Effector memory CD8-positive, alpha-beta T cell (primary cell): ENCODE results near the gene TMEM54.

Experiments
- ATAC-seq: fragments of 150-1000 bp; cut with Tn5 transposase; replicated peaks from 2 replicates; pipeline ENCODE4 v1.10.0; 2021; ENCODE audit warnings: mild to moderate bottlenecking, moderate library complexity
- DNase-seq, 3 experiments: peaks; one replicate each; pipeline ENCODE4 v3.0.0; 2021
- H3K27ac Mint-ChIP-seq, 2 donors: one replicate each; pipeline ENCODE4 v1.8.0; 2022; ENCODE audit warnings: mild to moderate bottlenecking in 2 of 2, mixed read lengths in 2 of 2, moderate library complexity in 2 of 2
- H3K27me3 Mint-ChIP-seq, 2 donors: one replicate each; pipeline ENCODE4 v1.8.0; 2022; ENCODE audit warnings: mixed read lengths in 2 of 2
- H3K36me3 Mint-ChIP-seq: one replicate; pipeline ENCODE4 v1.8.0; 2022; ENCODE audit warnings: mild to moderate bottlenecking, moderate library complexity, mixed read lengths; ENCODE audit not compliant: insufficient read depth
- H3K4me1 Mint-ChIP-seq, 2 donors: one replicate each; pipeline ENCODE4 v1.8.0; 2022; ENCODE audit warnings: low read depth in 2 of 2, mixed read lengths in 2 of 2
- H3K4me3 Mint-ChIP-seq, 2 donors: one replicate each; pipeline ENCODE4 v1.8.0; 2022; ENCODE audit warnings: mild to moderate bottlenecking in 2 of 2, mixed read lengths in 2 of 2, moderate library complexity in 2 of 2
- H3K9me3 Mint-ChIP-seq, 2 donors: one replicate each; pipeline ENCODE4 v1.8.0; 2022; ENCODE audit warnings: mixed read lengths in 2 of 2

The TMEM54 gene

DNA sequence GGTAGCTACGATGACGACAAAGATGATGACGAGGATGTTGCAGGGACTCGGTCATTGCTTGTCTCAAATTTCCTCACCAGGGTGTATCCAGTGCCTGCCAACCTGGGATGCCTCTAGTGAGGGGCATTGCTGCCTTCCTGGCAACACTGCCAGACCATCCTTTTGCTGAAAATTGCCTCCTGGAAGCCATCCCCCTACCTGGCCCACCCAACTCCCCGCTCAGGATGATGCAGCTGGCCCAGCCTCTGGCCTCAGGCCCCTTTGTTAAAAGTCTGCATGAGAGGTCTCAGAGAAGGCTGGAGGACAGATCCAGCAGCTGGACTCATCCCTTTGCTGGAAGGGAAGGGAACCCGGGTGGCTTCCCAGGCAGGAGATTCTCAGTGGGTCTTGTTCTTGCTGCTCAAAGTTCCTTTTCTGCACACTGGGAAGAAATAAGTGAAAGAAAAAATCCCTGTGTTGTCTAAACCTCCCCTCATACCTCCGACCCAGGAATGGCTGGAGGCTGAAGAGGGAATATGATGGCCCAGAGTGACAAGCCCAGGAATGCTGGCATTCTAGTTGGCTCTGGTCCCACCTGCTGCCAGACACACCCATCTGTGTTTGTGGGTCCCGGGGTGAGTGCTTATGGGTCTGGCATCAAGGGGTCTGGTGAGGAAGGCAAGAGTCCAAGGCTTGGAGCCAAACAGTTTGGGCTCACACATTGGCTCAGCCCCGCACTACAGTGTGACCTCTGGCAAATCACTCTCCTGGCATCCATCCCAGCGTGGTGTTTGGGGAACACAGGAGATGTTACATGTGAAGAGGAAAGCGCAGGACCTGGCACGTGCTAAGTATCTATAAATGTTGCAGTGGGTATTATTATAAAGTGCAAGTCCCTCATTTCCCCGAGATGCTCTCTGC lies 23.7 kb downstream of the TMEM54 start:
- H3K4me3 Mint-ChIP-seq: no peak overlapping the region
- H3K36me3 Mint-ChIP-seq: peaks cover 3% of the 10 kb centered on the region
- H3K9me3 Mint-ChIP-seq: no peaks in the 10 kb centered on the region
- ATAC-seq: no peak
- peaks cover 8 to 9% of the 10 kb centered on the region in 2 donors for H3K4me1 Mint-ChIP-seq
- H3K27ac Mint-ChIP-seq: no peak overlapping the region
- H3K27me3 Mint-ChIP-seq: peaks cover 37 to 63% of the 10 kb centered on the region in 2 donors
- DNase-seq: no peak

DNA sequence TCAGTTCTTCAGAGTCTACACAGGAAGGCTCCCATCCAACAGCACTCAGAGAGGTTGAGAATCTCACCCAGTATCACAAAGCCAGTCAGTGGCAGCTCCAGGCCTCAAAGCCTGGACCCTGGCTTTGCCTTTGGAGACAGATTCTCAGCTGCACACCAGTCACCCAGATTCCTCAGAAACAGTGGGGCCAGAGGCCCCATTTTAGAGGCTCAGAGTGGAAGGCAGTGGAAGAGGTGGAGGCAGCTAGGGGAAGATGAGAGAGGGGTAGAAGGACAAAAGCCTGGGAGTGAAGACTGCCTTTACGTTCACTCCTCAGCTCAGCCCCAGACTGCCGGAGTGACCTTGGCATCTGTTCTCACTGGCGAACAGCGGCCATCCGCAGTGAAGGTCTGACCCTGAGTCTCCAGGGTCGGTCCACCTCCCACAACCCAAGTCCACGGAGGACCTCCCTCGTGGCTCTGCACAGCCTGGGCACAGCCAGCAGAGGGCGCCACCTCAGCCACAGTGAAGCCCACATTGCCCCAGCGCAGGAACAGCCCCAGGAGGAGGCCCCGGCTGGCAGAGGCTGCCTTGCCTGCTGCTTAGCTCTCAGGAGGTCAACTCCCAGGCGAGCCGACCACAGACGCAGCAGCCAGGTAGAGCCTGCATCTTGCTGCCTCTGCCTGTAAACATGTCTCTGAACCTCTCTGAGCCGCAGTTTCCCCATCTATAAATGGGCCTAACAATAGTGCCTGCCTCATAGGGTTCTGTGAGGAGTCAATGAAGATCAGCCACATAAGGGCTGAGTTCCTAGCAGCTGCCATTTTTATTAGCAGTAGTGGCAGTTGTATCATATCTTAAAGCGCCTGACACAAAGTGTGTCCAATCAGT lies 24.6 kb downstream of the TMEM54 start:
- DNase-seq (peak; percentile 58 to 63 (median 59)), ATAC-seq (peak; percentile 90)
- no peak overlapping the region for H3K27ac Mint-ChIP-seq
- no peak overlapping the region for H3K4me3 Mint-ChIP-seq
- H3K9me3 Mint-ChIP-seq: no peaks in the 10 kb centered on the region
- peaks cover 3% of the 10 kb centered on the region for H3K36me3 Mint-ChIP-seq
- H3K27me3 Mint-ChIP-seq: peaks cover 44 to 66% of the 10 kb centered on the region in 2 donors
- peaks cover 13% of the 10 kb centered on the region in 2 donors for H3K4me1 Mint-ChIP-seq

DNA sequence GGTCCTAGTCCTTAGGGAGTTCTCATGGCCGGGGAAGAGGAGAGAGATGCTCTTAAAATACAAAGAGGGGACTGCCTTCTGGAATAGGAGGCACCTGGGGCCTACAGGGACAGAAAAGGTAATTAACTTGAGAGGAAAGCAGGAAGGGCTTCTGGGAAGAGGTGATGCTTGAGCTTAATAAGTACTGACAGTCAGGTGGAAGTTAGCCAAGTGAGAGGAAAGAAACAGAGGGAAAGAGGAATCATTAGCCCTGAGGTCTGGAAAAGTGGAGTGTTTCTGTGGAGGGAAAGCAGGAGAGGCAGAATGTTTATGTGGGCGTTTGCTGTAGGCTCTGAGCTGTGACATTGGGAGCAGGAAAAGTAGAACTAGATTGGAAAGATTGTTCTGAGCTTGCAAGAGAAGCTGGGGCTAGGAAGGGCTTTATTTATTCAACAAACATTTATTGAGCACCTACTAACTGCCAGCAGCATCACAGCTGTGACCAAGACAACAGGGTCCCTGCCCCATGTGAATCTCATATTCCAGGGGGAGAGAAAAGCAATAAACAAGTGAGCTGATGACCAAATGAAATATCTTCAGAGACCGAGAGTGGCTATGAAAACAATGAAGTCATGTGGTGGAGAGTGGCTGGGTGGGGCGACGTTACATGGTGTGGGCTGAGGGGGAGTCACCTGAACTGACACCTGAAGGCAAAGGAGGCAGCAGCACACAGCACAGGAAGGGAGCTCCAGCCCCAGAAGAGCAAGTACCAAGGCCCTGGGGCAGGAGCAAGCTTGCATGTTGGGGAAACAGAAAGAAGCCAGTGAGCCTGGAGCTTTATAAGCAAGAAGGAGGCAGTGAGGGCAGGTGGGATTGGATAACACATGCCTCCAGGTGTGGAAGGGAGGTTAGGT lies 26.1 kb downstream of the TMEM54 start:
- peaks cover 3% of the 10 kb centered on the region for H3K36me3 Mint-ChIP-seq

DNA sequence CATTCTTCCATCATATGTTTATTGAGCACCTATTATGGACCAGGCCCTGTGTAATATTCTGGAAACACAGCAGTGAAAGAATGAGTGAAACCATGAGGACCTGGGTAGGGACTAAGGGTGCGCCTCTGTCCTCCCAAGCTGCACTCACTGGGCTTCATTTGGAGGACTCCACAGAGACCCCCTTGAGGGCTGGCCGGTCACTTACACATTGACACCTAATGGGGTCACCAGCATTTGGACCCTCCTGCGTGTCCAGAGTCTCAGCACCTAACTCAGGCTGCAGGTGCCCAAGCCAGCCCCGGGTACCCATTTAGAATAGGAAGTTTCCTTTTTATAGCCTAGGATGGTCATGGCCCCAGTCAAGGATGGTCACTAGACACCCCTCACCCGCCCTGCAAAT lies 27.7 kb downstream of the TMEM54 start:
- H3K27ac Mint-ChIP-seq: no peak overlapping the region
- H3K9me3 Mint-ChIP-seq: no peaks in the 10 kb centered on the region
- H3K27me3 Mint-ChIP-seq: peaks cover 57 to 81% of the 10 kb centered on the region in 2 donors
- DNase-seq (no peak), ATAC-seq (no peak)
- H3K4me1 Mint-ChIP-seq: peaks cover 30 to 31% of the 10 kb centered on the region in 2 donors
- H3K4me3 Mint-ChIP-seq: no peak overlapping the region
- H3K36me3 Mint-ChIP-seq: peaks cover 3% of the 10 kb centered on the region

More for the DNA sequence above, 26.1 kb downstream of the TMEM54 start:
- Mint-ChIP-seq H3K27ac (no peak overlapping the region), H3K4me1 (peaks cover 21% of the 10 kb centered on the region in 2 donors), H3K4me3 (no peak overlapping the region), H3K9me3 (no peaks in the 10 kb centered on the region), H3K27me3 (peaks cover 45 to 66% of the 10 kb centered on the region in 2 donors)
- DNase-seq (no peak), ATAC-seq (no peak)

DNA sequence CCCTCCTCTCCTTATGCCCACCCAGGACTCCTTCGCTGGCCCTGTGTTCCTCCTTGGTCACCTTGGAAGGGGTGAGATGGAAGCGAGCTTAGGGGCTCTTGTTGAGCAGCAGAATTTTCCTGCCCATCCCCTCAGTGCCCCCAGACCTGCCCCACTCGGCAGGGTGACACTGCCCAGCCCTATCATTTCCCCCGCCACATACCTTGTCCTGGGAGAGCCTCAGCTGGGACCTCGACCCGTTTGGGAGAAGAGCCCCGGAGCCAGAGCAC lies 29.1 kb downstream of the TMEM54 start:
- H3K4me3 Mint-ChIP-seq: peak overlapping the region in 1 of 2 donors; percentile 67
- no peak for DNase-seq
- no peak overlapping the region for H3K27ac Mint-ChIP-seq
- peaks cover 30 to 31% of the 10 kb centered on the region in 2 donors for H3K4me1 Mint-ChIP-seq
- no peaks in the 10 kb centered on the region for H3K9me3 Mint-ChIP-seq
- ATAC-seq: no peak
- peaks cover 57 to 71% of the 10 kb centered on the region in 2 donors for H3K27me3 Mint-ChIP-seq
- H3K36me3 Mint-ChIP-seq: peaks cover 3% of the 10 kb centered on the region

GRCh38 chr1:32871364-32872191 lies 29.6 kb downstream of the TMEM54 start:
- Mint-ChIP-seq H3K9me3 (no peaks in the 10 kb centered on the region), H3K27me3 (peaks cover 57 to 65% of the 10 kb centered on the region in 2 donors), H3K27ac (no peak overlapping the region), H3K36me3 (peaks cover 3% of the 10 kb centered on the region), H3K4me1 (peaks cover 29 to 30% of the 10 kb centered on the region in 2 donors), H3K4me3 (peak overlapping the region; percentile 67 to 74)
- DNase-seq (no peak), ATAC-seq (no peak)

GRCh38 chr1:32870615-32871363 lies 30.4 kb downstream of the TMEM54 start, which contains the start of gene FNDC5:
TSS of gene FNDC5 (minus strand) at chr1:32870912.
- ATAC-seq: peak; percentile 65
- DNase-seq: no peak
- peaks cover 2% of the 10 kb centered on the region for H3K36me3 Mint-ChIP-seq
- H3K27ac Mint-ChIP-seq: peak within 1 kb of the TSS in 1 of 2 donors; percentile 39
- H3K4me1 Mint-ChIP-seq: peaks cover 28% of the 10 kb centered on the region in 2 donors
- H3K4me3 Mint-ChIP-seq: peak within 1 kb of the TSS; percentile 73 to 80
- H3K9me3 Mint-ChIP-seq: no peaks in the 10 kb centered on the region
- peaks cover 54 to 57% of the 10 kb centered on the region in 2 donors for H3K27me3 Mint-ChIP-seq

DNA sequence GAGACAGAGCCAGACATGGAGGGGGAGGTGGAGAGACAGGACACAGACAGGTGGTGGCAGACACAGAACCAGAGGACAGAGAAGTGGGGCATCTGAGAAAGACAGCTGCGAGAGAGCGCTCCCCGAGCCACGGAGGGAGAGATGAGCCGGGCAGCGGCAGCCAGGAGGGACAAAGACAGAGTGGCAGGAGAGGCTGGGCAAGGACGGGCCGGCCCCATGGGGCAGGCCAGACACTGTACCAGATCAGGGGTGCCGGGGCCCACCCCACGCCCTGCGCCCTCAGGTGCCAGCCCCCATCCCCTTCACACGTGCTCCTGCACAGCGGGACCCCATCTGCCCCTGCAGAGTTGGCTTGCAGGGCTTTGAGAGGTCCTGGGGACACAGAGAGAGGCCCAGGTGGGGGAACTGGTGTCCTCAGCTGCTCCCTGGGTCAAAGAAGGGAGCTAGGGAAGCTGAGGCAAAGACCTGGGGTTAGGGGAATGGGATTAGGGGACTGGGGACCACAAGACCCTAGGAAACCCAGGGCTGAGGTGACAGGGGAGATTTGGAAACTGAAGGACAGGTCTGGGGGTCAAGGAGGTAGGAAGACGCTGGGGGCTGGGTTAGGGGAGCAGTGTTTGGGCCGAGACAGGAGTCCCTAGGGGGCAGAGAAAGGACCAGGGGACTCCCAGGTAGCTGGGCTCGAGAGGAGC lies 31.1 kb downstream of the TMEM54 start:
- Mint-ChIP-seq H3K9me3 (no peaks in the 10 kb centered on the region), H3K4me1 (peaks cover 26 to 28% of the 10 kb centered on the region in 2 donors), H3K36me3 (no peaks in the 10 kb centered on the region), H3K27me3 (peaks cover 46 to 50% of the 10 kb centered on the region in 2 donors), H3K27ac (peak overlapping the region in 1 of 2 donors; percentile 39), H3K4me3 (peak overlapping the region; percentile 73 to 80)
- ATAC-seq (no peak), DNase-seq (no peak)

DNA sequence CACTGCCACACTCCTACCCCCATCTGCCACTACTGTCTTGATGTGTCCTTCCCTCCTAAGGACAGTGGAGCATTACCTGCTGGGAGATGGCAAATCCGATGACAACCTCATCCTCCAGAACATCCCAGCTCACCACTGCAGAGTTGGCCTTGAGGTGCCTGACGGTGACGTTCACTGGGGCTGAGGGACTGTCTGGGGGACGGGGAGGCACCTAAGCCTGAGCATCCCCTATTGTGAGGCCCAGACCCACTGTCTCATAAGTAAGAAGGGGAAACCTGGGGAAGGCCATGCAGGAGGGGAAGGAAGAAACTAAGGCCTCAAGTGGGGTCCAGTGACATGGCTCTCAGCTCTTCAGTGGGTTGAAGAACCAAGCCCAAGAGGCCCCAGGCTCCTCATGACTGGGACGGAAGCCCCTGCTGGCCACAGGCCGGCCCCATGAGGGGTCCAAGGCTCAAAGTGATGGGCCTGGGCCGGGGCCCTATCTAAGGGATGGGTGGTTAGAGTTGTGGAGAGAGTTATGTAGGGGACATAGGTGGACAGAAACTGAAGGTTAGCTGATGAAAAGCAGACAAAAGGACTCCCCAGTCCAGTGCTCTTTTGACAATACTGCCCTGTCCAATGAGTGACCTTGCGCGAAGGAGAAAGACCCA lies 32.3 kb downstream of the TMEM54 start:
- peaks cover 26 to 28% of the 10 kb centered on the region in 2 donors for H3K4me1 Mint-ChIP-seq
- ATAC-seq: no peak
- H3K4me3 Mint-ChIP-seq: peak overlapping the region; percentile 73 to 80
- H3K27ac Mint-ChIP-seq: peak overlapping the region in 1 of 2 donors; percentile 39
- no peaks in the 10 kb centered on the region for H3K9me3 Mint-ChIP-seq
- H3K36me3 Mint-ChIP-seq: peaks cover 4% of the 10 kb centered on the region
- peaks cover 35 to 41% of the 10 kb centered on the region in 2 donors for H3K27me3 Mint-ChIP-seq
- DNase-seq: no peak

DNA sequence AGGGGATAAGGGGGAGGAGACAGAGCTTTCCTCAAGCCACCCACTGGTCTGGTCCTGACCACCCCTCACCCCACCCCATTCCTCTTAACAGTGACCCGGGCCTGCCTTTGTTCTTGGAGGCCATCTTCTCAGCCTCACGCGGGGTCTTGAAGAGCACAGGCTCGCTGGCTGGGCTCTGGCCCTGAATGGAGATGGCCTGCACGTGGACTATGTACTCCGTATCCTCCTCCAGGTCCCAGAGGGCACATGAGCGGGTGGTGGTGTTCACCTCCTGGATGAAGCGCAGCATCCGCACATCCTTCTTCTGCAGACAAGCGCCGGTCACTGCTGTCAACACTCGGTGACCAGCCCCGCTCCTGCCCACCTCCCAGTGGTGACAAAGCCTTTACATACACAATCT lies 33.1 kb downstream of the TMEM54 start:
- no peaks in the 10 kb centered on the region for H3K9me3 Mint-ChIP-seq

GRCh38 chr1:32867671-32868070 lies 33.5 kb downstream of the TMEM54 start:
- no peak for DNase-seq
- Mint-ChIP-seq H3K27ac (no peak overlapping the region), H3K36me3 (peaks cover 8% of the 10 kb centered on the region), H3K4me1 (peaks cover 24 to 28% of the 10 kb centered on the region in 2 donors), H3K9me3 (no peaks in the 10 kb centered on the region), H3K27me3 (peaks cover 28 to 36% of the 10 kb centered on the region in 2 donors), H3K4me3 (no peak overlapping the region)
- ATAC-seq: no peak

More for the DNA sequence above, 33.1 kb downstream of the TMEM54 start:
- Mint-ChIP-seq H3K27me3 (peaks cover 32 to 40% of the 10 kb centered on the region in 2 donors), H3K27ac (no peak overlapping the region), H3K36me3 (peaks cover 4% of the 10 kb centered on the region), H3K4me1 (peaks cover 26 to 28% of the 10 kb centered on the region in 2 donors), H3K4me3 (no peak overlapping the region)
- ATAC-seq (no peak), DNase-seq (no peak)
